Measurements from ENCODE around the gene PIGQ.

The PIGQ gene

GRCh38 chr16:630815-631405 lies 61.1 kb downstream of the PIGQ start, which contains the start of gene WFIKKN1:
Gene WFIKKN1, plus strand, starts transcription at chr16:630985. Its CDS starts 269 bp downstream, at chr16:631254.
- DNase-seq: peak; percentile 14

- DNase-seq: no peak
Observed at GRCh38 chr16:631808-632358, 62.1 kb downstream of the PIGQ start.

- DNase-seq: no peak
Observed at GRCh38 chr16:632486-633335, 62.9 kb downstream of the PIGQ start.

GRCh38 chr16:633336-634050 lies 63.7 kb downstream of the PIGQ start:
- no peak for DNase-seq

All from NCI-H226 (cell line).